ENCODE results near the gene DCLRE1C.
"Not testable (repeated sequence)": the region's sequence is repeated elsewhere in the genome, so short reads cannot be mapped to it uniquely, and the experiment has no call there.

The DCLRE1C gene

DNA sequence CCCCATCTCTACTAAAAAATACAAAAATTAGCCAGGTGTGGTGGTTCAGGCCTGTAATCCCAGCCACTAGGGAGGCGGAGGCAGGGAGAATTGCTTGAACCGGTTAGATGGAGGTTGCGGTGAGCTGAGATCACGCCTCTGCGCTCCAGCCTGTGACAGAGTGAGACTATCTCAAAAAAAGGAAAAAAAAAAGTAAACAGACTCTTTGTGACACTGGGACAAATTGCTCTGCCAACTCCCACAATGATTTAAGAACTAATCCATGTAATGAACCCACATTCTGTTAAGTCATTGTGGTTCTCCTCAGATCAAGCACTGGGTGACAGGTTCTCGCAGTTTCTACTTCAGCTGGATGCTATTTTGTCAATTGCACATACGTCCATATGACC is 11.0 kb downstream of the DCLRE1C start:
- DNase-seq, result not testable (repeated sequence)

- DNase-seq, result not testable (repeated sequence)
Measured at GRCh38 chr10:14942147-14942949, 11.5 kb downstream of the DCLRE1C start.

GRCh38 chr10:14938971-14939370 is 14.9 kb downstream of the DCLRE1C start:
- DNase-seq, result not testable (repeated sequence)

GRCh38 chr10:14936584-14936983 is 17.3 kb downstream of the DCLRE1C start:
- no peak for DNase-seq

DNA sequence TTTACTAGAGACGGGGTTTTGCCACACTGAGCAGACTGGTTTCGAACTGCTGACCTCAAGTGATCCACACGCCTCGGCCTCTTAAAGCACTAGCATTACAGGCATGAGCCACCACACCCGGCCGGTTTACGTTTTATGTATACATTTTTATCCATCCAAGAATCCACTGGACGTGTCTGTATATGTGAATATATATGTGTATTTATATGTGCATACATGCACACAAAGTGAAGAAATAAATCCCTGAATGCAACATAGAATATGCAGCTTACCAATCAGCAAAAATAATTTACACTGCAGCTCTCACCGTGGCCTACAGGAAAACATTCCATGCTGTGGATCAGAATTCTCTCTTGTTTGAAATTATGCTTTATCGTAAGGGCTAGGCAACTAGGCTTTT is 23.3 kb downstream of the DCLRE1C start:
- no peak for DNase-seq

- DNase-seq, result no peak
Measured at GRCh38 chr10:14926722-14927416, 27.0 kb downstream of the DCLRE1C start.

DNA sequence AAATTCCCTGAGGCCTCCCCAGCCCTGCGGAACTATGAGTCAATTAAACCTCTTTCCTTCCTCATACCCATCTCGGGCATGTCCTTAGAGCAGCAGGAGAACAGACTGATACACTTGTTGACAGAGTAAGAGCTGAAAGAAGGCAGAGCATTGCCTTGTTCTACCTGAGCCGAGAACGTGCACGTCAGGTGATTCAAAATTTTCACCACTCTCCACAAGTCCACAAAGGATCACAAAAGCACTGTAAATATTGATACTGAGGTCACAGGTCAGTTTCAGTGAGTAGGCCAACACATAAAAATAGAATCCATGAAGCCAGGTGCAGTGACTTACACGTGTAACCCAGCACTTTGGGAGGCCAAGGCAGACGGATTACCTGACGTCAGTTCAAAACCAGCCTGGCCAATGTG is 27.8 kb downstream of the DCLRE1C start:
- DNase-seq, result no peak

DNA sequence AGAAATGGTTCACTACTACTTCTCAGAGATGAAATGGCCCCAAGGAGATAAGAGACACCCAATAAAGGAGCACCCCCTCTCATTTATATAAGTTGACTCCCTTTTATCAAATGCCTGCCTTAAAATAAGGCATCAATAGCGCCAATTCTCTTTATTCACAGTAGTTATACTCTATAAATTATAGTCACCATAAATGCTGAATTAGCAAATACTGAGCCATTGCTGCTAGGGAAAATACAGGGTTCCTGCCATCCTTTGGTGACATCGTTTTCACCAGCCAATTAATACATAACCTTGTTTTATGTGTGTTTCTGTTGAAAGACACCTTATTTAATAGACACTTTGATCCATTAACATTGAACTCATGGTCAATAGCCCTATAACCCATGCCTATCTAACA is 28.6 kb downstream of the DCLRE1C start:
- no peak for DNase-seq

DNA sequence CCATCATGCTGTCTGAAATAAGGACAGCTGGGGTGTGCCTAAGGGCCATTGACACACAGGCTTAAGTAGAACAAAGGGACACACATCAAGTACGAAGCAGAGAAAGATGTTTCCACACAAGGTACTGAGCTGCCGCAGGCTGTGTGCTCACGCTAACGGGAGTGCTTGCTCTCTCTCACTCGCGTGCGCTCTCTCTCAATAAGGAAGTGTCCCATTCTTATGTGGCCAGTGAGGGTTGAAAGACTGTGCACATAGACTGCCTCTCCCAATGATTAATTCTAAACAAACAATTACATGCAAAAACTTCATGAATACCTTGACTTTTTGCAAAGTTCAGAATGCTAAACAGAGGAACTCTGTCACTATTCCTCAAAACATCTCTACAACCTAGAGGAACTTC is 29.9 kb downstream of the DCLRE1C start:
- no peak for DNase-seq

- no peak for DNase-seq
Measured at GRCh38 chr10:14918964-14919363, 34.9 kb downstream of the DCLRE1C start.

- no peak for DNase-seq
Measured at GRCh38 chr10:14917827-14918226, 36.1 kb downstream of the DCLRE1C start.

DNA sequence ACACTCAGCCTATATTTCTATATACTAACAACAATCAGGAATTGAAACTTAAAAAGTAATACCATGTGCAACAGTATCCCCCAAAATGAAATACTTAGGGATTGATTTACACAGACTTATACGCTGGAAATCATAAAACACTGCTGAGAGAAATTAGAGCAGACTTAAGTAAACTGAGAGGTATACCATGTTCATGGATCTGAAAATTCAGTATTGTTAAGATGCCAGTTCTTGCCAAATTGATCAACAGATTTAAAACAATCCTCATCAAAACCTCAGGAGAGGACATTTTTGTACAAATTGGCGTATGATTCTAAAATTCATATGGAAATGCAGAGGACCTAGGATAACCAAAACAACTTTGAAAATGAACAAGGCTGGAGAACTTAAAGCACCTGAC is 37.3 kb downstream of the DCLRE1C start:
- DNase-seq, result no peak

DNA sequence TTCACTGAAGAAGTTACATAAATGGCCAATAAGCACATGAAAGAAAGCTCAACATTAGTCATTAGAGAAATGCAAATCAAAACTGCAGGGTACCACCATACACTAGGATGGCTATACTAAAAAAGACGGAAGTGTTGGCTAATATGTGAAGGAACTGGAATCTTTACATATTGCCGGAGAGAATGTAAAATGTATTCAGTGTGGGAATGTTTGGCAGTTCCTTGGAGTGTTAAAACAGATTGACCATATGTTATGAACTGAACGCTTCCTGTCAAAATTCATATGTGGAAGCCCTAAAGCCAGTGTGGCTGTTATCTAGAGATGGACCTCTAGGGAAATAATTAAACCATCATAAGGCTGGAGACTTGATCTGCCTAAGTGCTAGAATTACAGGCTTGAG is 42.1 kb downstream of the DCLRE1C start:
- no peak for DNase-seq

GRCh38 chr10:14910953-14911352 is 42.9 kb downstream of the DCLRE1C start:
- DNase-seq, result no peak

DNA sequence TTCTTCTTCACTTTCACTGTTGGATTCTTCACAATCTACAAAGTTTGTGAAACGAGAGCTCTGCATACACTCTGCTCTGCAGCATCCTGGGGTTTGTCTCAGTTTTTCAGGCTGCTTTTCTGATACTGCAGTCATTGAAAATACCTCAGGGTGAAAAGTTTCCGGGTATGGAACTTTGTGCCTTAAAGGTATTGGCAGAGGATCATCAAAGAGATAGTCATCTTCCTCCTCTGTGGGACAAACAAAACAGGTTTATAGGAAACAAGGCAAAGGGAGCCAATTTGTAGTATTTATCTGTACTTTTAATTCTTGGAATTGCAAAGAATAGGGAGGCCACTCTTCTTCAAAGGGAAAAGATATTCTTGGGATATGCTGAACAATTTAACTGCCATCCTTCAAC is 44.8 kb downstream of the DCLRE1C start:
- no peak for DNase-seq

DNA sequence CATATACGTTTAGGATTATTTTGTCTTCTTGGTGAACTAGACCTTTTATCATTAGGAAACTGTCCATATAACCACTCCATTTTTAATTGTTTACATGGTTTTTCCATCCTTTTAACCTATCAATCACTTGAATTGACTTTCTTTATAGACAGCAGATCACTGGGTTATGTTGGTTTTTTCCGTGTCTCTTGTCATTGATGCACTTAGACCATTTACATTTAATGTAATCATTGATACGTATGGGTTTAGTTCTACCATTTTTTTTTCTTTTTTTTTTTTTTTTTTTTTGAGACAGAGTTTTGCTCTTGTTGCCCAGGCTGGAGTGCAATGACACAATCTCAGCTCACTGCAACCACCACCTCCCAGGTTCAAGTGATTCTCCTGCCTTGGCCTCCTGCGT is 46.3 kb downstream of the DCLRE1C start:
- not testable (repeated sequence) for DNase-seq

- no peak for DNase-seq
Measured at GRCh38 chr10:14906765-14907164, 47.1 kb downstream of the DCLRE1C start.

DNA sequence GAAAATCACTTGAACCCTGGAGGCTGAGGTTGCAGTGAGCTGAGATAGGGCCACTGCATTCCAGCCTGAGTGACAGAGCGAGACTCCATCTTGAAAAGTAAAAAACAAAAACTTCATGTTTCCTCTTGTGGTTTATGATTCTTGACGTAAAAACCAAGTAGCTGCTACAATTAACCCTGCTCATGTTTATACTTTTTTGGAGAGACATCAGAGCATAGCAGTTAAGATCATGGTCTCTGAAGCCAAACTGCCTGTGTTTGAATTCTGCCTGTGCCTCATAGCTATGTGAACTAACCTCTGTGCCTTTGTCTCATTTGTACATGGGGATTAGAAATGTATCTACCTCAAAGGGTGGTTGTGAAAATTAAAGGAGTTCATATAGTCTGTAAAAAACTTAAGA is 48.0 kb downstream of the DCLRE1C start:
- DNase-seq, result no peak

GRCh38 chr10:14904864-14905263 is 49.0 kb downstream of the DCLRE1C start:
- no peak for DNase-seq

DNA sequence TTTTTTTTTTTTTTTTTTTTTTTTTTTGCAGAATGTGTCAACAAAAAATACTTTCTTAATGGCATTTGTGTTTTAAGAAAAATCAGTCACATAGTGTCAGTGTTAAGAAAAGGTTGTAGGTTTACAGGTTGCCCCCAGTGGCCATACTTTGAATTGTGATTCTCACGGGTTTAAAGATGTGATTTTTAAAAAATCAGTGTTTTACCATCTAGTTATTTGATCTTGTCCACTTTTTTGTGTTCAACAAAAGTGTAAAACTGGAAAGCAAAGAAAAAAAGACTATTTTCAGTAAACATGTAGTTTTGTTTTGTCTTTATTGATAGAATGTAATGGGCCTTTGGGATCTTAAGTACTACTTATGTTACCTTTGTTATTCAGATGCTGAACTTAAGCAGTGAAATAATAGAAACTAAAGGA is 49.6 kb downstream of the DCLRE1C start:
- DNase-seq, result no peak

DNA sequence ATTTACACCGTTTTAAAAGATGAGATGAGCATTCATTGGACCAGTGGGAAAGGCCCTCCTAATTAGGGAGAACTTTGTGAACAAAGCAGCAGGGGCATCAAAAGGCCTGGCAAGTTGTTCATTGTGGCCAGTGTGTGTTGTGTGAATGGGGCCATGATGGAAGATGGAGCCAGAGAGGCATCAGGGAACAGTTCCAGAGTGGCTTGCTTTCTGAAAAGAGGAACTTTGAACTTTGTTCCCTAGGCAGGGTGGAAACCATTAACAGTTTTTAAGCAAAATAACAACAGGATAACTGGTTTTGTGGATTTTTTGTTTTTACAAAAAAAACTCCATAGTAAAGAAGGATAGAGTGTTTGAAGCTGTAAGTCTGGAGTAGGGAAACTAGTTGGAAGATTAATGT is 62.7 kb downstream of the DCLRE1C start:
- DNase-seq, result no peak

GRCh38 chr10:14889318-14889717 is 64.6 kb downstream of the DCLRE1C start:
- DNase-seq, result no peak

GRCh38 chr10:14884082-14884481 is 69.8 kb downstream of the DCLRE1C start:
- DNase-seq, result no peak

- no peak for DNase-seq
Measured at GRCh38 chr10:14880229-14880628, 73.7 kb downstream of the DCLRE1C start.

DNA sequence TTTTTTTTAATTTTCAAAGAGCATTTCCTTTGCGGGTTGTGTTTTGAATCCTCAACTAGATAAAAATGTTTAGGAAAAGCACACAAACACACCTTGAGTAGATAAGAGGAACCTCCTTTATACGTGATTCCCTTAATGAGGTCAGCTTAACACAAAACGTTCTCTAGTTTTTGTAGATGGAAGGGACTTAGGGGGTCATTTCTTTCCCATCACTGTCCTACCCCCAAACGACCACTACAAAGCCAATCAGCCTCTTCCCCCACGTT is 74.0 kb downstream of the DCLRE1C start:
- no peak for DNase-seq
